ENCODE results near the gene ZER1.

The ZER1 gene

DNA sequence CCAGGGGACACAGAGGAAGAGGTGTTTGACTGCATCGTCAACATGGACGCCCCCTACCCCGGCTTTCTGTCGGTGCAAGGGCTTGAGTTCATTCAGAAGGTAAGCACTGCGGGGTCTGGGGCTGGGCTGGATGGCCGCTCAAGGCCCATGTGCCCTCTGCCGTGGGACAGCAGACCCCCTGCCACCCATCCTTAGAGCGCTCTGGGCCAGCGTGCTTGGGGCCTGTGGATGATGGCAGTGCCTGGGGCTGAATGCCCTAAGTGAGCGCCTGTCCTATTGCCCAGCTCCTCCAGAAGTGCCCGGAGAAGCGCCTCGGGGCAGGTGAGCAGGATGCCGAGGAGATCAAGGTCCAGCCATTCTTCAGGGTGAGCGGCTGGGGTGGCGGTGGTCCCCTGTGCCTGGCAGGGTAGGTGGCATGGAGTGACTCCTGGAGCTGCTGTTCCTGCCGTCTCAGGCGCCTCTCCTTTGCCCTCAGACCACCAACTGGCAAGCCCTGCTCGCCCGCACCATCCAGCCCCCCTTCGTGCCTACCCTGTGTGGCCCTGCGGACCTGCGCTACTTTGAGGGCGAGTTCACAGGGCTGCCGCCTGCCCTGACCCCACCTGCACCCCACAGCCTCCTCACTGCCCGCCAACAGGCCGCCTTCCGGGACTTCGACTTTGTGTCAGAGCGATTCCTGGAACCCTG, 51.7 kb downstream of the ZER1 start:
- H3K23ac ChIP-seq (ENCODE audit: low read length in 2 of 2) = no peak overlapping the region
- H3K14ac ChIP-seq (ENCODE audit: low read length in 2 of 2) = no peak overlapping the region
- no peak overlapping the region for H2BK120ac ChIP-seq (ENCODE audit: low read depth, low read length)
- 95% methylated on average over 29 of the region's 30 CpGs for WGBS
- no peak overlapping the region for H4K91ac ChIP-seq (ENCODE audit: low read length)
- no peak overlapping the region for H3K4ac ChIP-seq (ENCODE audit: low read depth in 1 of 2, low read length in 2 of 2)
- H2BK12ac ChIP-seq (ENCODE audit: low read length in 2 of 2) = no peak overlapping the region
- H2BK15ac ChIP-seq (ENCODE audit: low read depth, poor library complexity, severe bottlenecking) = no peak overlapping the region
- no peaks in the 10 kb centered on the region for H3K9me3 ChIP-seq (ENCODE audit: control insufficient read depth, low read length)
- no peak overlapping the region for H2BK5ac ChIP-seq (ENCODE audit: low read depth, low read length, poor library complexity, severe bottlenecking)
- H3K18ac ChIP-seq (ENCODE audit: low read depth in 1 of 2, low read length in 2 of 2) = no peak overlapping the region
- peaks cover 20% of the 10 kb centered on the region for H3K4me1 ChIP-seq (ENCODE audit: control insufficient read depth, insufficient read depth, low read depth, low read length)
- no peak overlapping the region for H2AFZ ChIP-seq (ENCODE audit: low read depth, low read length)
- no peak overlapping the region for H2AK5ac ChIP-seq (ENCODE audit: low read length, severe bottlenecking)
- no peak overlapping the region for H3K4me2 ChIP-seq (ENCODE audit: low read length, poor library complexity, severe bottlenecking)
- H4K8ac ChIP-seq (ENCODE audit: low read length) = no peak overlapping the region
- no peak overlapping the region for H3K27ac ChIP-seq (ENCODE audit: low read length, poor library complexity, severe bottlenecking)
- H3K4me3 ChIP-seq (ENCODE audit: insufficient read depth in 1 of 2, low read depth in 1 of 2, low read length in 2 of 2) = no peak overlapping the region
- no peaks in the 10 kb centered on the region for H3K27me3 ChIP-seq (ENCODE audit: control insufficient read depth in 1 of 2, insufficient read depth in 1 of 2, low read length in 2 of 2)
- H3K9ac ChIP-seq (ENCODE audit: low read length) = no peak overlapping the region
- peaks cover 5 to 30% of the 10 kb centered on the region in 2 experiments for H3K36me3 ChIP-seq (ENCODE audit: control insufficient read depth in 1 of 2, insufficient read depth in 2 of 2, low read depth in 1 of 2, low read length in 2 of 2)
- DNase-seq = no peak
- no peaks in the 10 kb centered on the region for H3K79me1 ChIP-seq (replicated peaks; ENCODE audit: low read length, poor library complexity, severe bottlenecking)

DNA sequence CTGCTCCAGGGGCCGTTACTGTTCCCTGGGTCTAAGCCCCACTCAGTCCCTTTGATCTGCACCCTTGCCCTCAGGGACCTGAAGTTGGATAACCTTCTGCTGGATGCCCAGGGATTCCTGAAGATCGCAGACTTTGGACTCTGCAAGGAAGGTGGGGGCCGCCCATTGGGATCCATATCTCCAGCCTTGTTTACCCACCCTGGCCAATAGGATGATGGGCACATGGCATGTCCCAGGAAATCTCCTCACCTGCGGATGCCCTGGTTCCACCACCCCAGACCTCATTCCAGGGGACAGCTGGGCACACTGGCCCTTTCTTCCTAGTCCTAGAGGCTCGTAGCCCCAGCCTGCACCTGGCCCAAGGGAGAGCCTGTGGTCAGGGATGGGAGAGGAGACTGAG, 53.3 kb downstream of the ZER1 start:
- 89% methylated on average over 5 of the region's 5 CpGs for WGBS
- Histone ChIP-seq H3K9me3 (ENCODE audit: control insufficient read depth, low read length) (no peaks in the 10 kb centered on the region), H3K36me3 (ENCODE audit: control insufficient read depth in 1 of 2, insufficient read depth in 2 of 2, low read depth in 1 of 2, low read length in 2 of 2) (peaks cover 5 to 41% of the 10 kb centered on the region in 2 experiments), H2BK5ac (ENCODE audit: low read depth, low read length, poor library complexity, severe bottlenecking) (no peak overlapping the region), H3K18ac (ENCODE audit: low read depth in 1 of 2, low read length in 2 of 2) (no peak overlapping the region), H2BK120ac (ENCODE audit: low read depth, low read length) (no peak overlapping the region), H3K23ac (ENCODE audit: low read length in 2 of 2) (no peak overlapping the region), H2BK15ac (ENCODE audit: low read depth, poor library complexity, severe bottlenecking) (no peak overlapping the region), H3K79me1 (replicated peaks; ENCODE audit: low read length, poor library complexity, severe bottlenecking) (no peaks in the 10 kb centered on the region), H3K14ac (ENCODE audit: low read length in 2 of 2) (no peak overlapping the region), H3K9ac (ENCODE audit: low read length) (no peak overlapping the region), H4K8ac (ENCODE audit: low read length) (no peak overlapping the region), H3K4me1 (ENCODE audit: control insufficient read depth, insufficient read depth, low read depth, low read length) (peaks cover 10% of the 10 kb centered on the region), H2AFZ (ENCODE audit: low read depth, low read length) (no peak overlapping the region), H3K4me3 (ENCODE audit: insufficient read depth in 1 of 2, low read depth in 1 of 2, low read length in 2 of 2) (no peak overlapping the region), H4K91ac (ENCODE audit: low read length) (no peak overlapping the region), H3K4me2 (ENCODE audit: low read length, poor library complexity, severe bottlenecking) (no peak overlapping the region), H2BK12ac (ENCODE audit: low read length in 2 of 2) (no peak overlapping the region), H3K4ac (ENCODE audit: low read depth in 1 of 2, low read length in 2 of 2) (no peak overlapping the region), H3K27ac (ENCODE audit: low read length, poor library complexity, severe bottlenecking) (no peak overlapping the region), H3K27me3 (ENCODE audit: control insufficient read depth in 1 of 2, insufficient read depth in 1 of 2, low read length in 2 of 2) (no peaks in the 10 kb centered on the region), H2AK5ac (ENCODE audit: low read length, severe bottlenecking) (no peak overlapping the region)
- no peak for DNase-seq

DNA sequence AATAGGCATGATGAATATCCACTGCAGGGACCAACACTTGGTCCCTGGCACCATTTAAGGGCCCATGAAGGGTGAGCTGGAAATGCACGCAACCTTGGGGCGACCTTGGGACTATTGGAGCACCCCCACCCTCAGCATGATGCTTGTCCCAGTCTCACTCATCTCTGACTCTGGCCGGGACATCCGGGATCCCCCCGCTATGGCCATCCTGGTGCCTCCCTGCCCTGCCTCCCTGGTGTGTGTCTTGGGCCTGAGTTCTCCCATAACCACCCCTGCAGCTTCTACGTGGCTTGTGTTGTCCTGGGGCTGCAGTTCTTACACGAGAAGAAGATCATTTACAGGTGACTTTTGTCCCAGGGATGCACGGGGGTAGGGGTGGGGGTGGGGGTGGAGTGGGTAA, 53.7 kb downstream of the ZER1 start:
- Histone ChIP-seq H3K4me3 (ENCODE audit: insufficient read depth in 1 of 2, low read depth in 1 of 2, low read length in 2 of 2) (no peak overlapping the region), H2BK12ac (ENCODE audit: low read length in 2 of 2) (no peak overlapping the region), H3K18ac (ENCODE audit: low read depth in 1 of 2, low read length in 2 of 2) (no peak overlapping the region), H3K9me3 (ENCODE audit: control insufficient read depth, low read length) (no peaks in the 10 kb centered on the region), H3K4me1 (ENCODE audit: control insufficient read depth, insufficient read depth, low read depth, low read length) (peaks cover 7% of the 10 kb centered on the region), H4K91ac (ENCODE audit: low read length) (no peak overlapping the region), H3K27me3 (ENCODE audit: control insufficient read depth in 1 of 2, insufficient read depth in 1 of 2, low read length in 2 of 2) (no peaks in the 10 kb centered on the region), H2AFZ (ENCODE audit: low read depth, low read length) (no peak overlapping the region), H3K14ac (ENCODE audit: low read length in 2 of 2) (no peak overlapping the region), H2BK5ac (ENCODE audit: low read depth, low read length, poor library complexity, severe bottlenecking) (no peak overlapping the region), H3K79me1 (replicated peaks; ENCODE audit: low read length, poor library complexity, severe bottlenecking) (no peaks in the 10 kb centered on the region), H3K9ac (ENCODE audit: low read length) (no peak overlapping the region), H3K36me3 (ENCODE audit: control insufficient read depth in 1 of 2, insufficient read depth in 2 of 2, low read depth in 1 of 2, low read length in 2 of 2) (peaks cover 5 to 45% of the 10 kb centered on the region in 2 experiments), H3K27ac (ENCODE audit: low read length, poor library complexity, severe bottlenecking) (no peak overlapping the region), H2BK120ac (ENCODE audit: low read depth, low read length) (no peak overlapping the region), H2AK5ac (ENCODE audit: low read length, severe bottlenecking) (no peak overlapping the region), H3K4ac (ENCODE audit: low read depth in 1 of 2, low read length in 2 of 2) (no peak overlapping the region), H2BK15ac (ENCODE audit: low read depth, poor library complexity, severe bottlenecking) (no peak overlapping the region), H3K23ac (ENCODE audit: low read length in 2 of 2) (no peak overlapping the region), H4K8ac (ENCODE audit: low read length) (no peak overlapping the region), H3K4me2 (ENCODE audit: low read length, poor library complexity, severe bottlenecking) (no peak overlapping the region)
- WGBS = 93% methylated on average over 7 of the region's 8 CpGs
- DNase-seq = no peak

DNA sequence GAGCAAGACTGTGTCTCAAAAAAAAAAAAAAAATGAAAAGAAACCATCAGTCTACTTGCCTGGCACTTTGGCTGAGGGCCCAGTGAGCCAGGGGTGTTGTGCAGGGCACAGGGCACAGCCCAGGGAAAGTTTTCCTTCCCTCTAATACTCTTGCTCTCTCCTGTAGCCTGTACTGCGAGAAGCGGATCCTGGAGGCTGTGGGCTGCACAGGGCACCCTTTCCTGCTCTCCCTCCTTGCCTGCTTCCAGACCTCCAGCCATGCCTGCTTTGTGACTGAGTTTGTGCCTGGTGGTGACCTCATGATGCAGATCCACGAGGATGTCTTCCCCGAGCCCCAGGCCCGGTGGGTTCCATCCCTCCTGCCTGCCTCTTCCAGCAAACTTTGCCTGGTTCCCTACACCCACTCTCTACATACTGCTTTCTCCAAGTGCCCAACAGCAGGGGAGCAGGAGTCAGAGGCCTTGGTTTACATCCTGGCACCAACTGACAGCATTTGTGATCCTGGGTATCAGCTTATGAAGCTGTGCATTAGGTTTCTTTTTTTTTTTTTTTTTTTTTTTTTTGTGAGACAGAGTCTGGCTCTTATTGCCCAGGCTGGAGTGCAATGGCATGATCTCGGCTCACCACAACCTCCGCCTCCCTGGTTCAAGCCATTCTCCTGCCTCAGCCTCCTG, 55.0 kb downstream of the ZER1 start:
- no peak overlapping the region for H3K14ac ChIP-seq (ENCODE audit: low read length in 2 of 2)
- no peak overlapping the region for H4K8ac ChIP-seq (ENCODE audit: low read length)
- no peak overlapping the region for H3K23ac ChIP-seq (ENCODE audit: low read length in 2 of 2)
- H3K4me2 ChIP-seq (ENCODE audit: low read length, poor library complexity, severe bottlenecking) = no peak overlapping the region
- no peak overlapping the region for H2AK5ac ChIP-seq (ENCODE audit: low read length, severe bottlenecking)
- H4K91ac ChIP-seq (ENCODE audit: low read length) = no peak overlapping the region
- no peak overlapping the region for H3K4ac ChIP-seq (ENCODE audit: low read depth in 1 of 2, low read length in 2 of 2)
- no peak for DNase-seq
- H2BK12ac ChIP-seq (ENCODE audit: low read length in 2 of 2) = no peak overlapping the region
- H3K4me3 ChIP-seq (ENCODE audit: insufficient read depth in 1 of 2, low read depth in 1 of 2, low read length in 2 of 2) = no peak overlapping the region
- 100% methylated on average over 5 of the region's 7 CpGs for WGBS
- H3K9me3 ChIP-seq (ENCODE audit: control insufficient read depth, low read length) = no peaks in the 10 kb centered on the region
- no peak overlapping the region for H2BK120ac ChIP-seq (ENCODE audit: low read depth, low read length)
- H3K27me3 ChIP-seq (ENCODE audit: control insufficient read depth in 1 of 2, insufficient read depth in 1 of 2, low read length in 2 of 2) = no peaks in the 10 kb centered on the region
- H3K27ac ChIP-seq (ENCODE audit: low read length, poor library complexity, severe bottlenecking) = no peak overlapping the region
- no peak overlapping the region for H2AFZ ChIP-seq (ENCODE audit: low read depth, low read length)
- H3K79me1 ChIP-seq (replicated peaks; ENCODE audit: low read length, poor library complexity, severe bottlenecking) = no peaks in the 10 kb centered on the region
- H2BK5ac ChIP-seq (ENCODE audit: low read depth, low read length, poor library complexity, severe bottlenecking) = no peak overlapping the region
- no peak overlapping the region for H3K9ac ChIP-seq (ENCODE audit: low read length)
- H3K4me1 ChIP-seq (ENCODE audit: control insufficient read depth, insufficient read depth, low read depth, low read length) = peaks cover 4% of the 10 kb centered on the region
- no peak overlapping the region for H2BK15ac ChIP-seq (ENCODE audit: low read depth, poor library complexity, severe bottlenecking)
- H3K18ac ChIP-seq (ENCODE audit: low read depth in 1 of 2, low read length in 2 of 2) = no peak overlapping the region
- H3K36me3 ChIP-seq (ENCODE audit: control insufficient read depth in 1 of 2, insufficient read depth in 2 of 2, low read depth in 1 of 2, low read length in 2 of 2) = peaks cover 5 to 45% of the 10 kb centered on the region in 2 experiments

Measured in mesenchymal stem cell (in vitro differentiated cells and primary cell).